A673 (cell line): ENCODE measurements around the gene FGF14. TPM values are rescaled to one million over a fixed set of nuclear protein-coding genes. Genes with fewer than 3 reads are reported as not detected.

Source experiments
- BruUV-seq: library from RNA; stranded (reverse); fragments of 400-500 nt; replicated peaks from 2 replicates; lab custom pipeline; 2021; lab: Mats Ljungman, UMichigan
- CTCF ChIA-PET: fragments of 300-600 bp; sonication (Branson Sonifier 250); formaldehyde crosslinking; loops from one replicate; lab custom pipeline; 2022; ENCODE audit warnings: antibody characterized with exemption; lab: Charles Lee
- POLR2A ChIA-PET: fragments of 300-600 bp; sonication (Branson Sonifier 250); formaldehyde crosslinking; loops from one replicate; lab custom pipeline; 2022; ENCODE audit warnings: antibody characterized with exemption; ENCODE audit not compliant: low non-redundant PET; lab: Charles Lee
- DNase-seq: peaks from one replicate; pipeline ENCODE4 v3.0.0-alpha.2; 2015; ENCODE audit warnings: low spot score
- H3K27ac ChIP-seq: fragments of 200-600 bp; sonication (generic); 2 replicates; pipeline ENCODE4 v1.5.1; 2016; ENCODE audit warnings: mixed run types, low read depth, mild to moderate bottlenecking, mixed read lengths, antibody characterized with exemption, low read length; ENCODE audit not compliant: poor library complexity, severe bottlenecking
- H3K27me3 ChIP-seq: fragments of 200-600 bp; sonication (generic); replicated peaks from 2 replicates; pipeline ENCODE4 v1.6.1; 2017; ENCODE audit warnings: mixed run types, low read depth, mild to moderate bottlenecking, mixed read lengths, antibody characterized with exemption, low read length; ENCODE audit not compliant: insufficient read depth, poor library complexity
- H3K36me3 ChIP-seq: fragments of 200-600 bp; sonication (generic); 2 replicates; pipeline ENCODE4 v1.6.1; 2016; ENCODE audit warnings: mixed run types, mild to moderate bottlenecking, mixed read lengths, antibody characterized with exemption, low read length; ENCODE audit not compliant: insufficient read depth, poor library complexity, severe bottlenecking
- H3K4me1 ChIP-seq: fragments of 200-600 bp; sonication (generic); 2 replicates; pipeline ENCODE4 v1.6.1; 2017; ENCODE audit warnings: mixed run types, mild to moderate bottlenecking, mixed read lengths, antibody characterized with exemption, low read length; ENCODE audit not compliant: insufficient read depth, poor library complexity, severe bottlenecking
- H3K4me3 ChIP-seq: fragments of 200-600 bp; sonication (generic); 2 replicates; pipeline ENCODE4 v1.5.1; 2016; ENCODE audit warnings: low read depth, mixed run types, mild to moderate bottlenecking, mixed read lengths, low read length; ENCODE audit not compliant: poor library complexity, severe bottlenecking
- H3K9me3 ChIP-seq: fragments of 200-600 bp; sonication (generic); 2 replicates; pipeline ENCODE4 v1.6.1; 2016; ENCODE audit warnings: mixed run types, low read depth, mild to moderate bottlenecking, mixed read lengths, antibody characterized with exemption, low read length; ENCODE audit not compliant: poor library complexity, severe bottlenecking
- CTCF ChIP-seq: fragments of 300-800, 200-600 bp; sonication (generic); conservative IDR thresholded peaks from 2 replicates; pipeline ENCODE4 v1.5.1; 2017; ENCODE audit warnings: low read depth, mild to moderate bottlenecking, antibody characterized with exemption, low read length, moderate library complexity, mixed read lengths
- EZH2 ChIP-seq: fragments of 200-600 bp; sonication (generic); IDR thresholded peaks from 2 replicates; pipeline ENCODE4 v1.6.1; 2017; ENCODE audit warnings: borderline replicate concordance, low read depth, mild to moderate bottlenecking, mixed read lengths, antibody characterized with exemption, low read length; ENCODE audit not compliant: poor library complexity, severe bottlenecking
- intact Hi-C: fragments of 100-400 bp; cut with micrococcal nuclease; formaldehyde crosslinking; loops from one replicate; pipeline ENCODE4 v1.10.0; 2022; ENCODE audit not compliant: unreplicated experiment
- total RNA-seq: library from RNA; stranded (reverse); gene quantifications from 2 replicates; pipeline ENCODE4 v1.2.3, GENCODE V29; 2021

FGF14 gene
- total RNA-seq, 1 experiment from 2014 or later, result 19.7 TPM

DNA sequence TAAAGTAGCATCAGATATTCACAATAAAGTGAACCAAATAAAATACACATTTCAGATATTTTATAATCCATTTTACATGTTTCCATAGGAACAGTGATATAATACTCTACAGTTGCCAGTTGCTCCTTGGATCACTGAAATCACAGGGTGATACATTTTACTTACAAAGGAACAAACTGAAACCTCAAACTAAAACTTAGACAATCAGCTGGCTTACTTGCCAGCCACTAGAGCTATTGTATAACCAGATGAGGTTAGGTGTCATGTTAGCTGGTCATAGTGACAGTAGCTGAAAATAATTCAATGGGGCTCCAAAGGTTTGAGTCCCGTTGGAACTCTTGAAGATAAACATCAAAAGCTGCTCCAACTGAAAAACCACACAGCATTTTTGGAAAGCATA, 674.7 kb downstream of the FGF14 start:
- Histone ChIP-seq H3K27ac (no peak overlapping the region), H3K9me3 (no peaks in the 10 kb centered on the region), H3K4me3 (no peak overlapping the region), H3K36me3 (no peaks in the 10 kb centered on the region), H3K4me1 (no peaks in the 10 kb centered on the region), H3K27me3 (no peaks in the 10 kb centered on the region)
- ChIA-PET POLR2A (interaction anchor here (0.6 kb wide), 1 partner anchor 103 kb away, joined by 3 read pairs; no protein-coding TSS in a partner anchor), CTCF (no interaction called here)
- intact Hi-C loops, result no loop called here
- no TSS peak for BruUV-seq
- peak; percentile 11 for DNase-seq
- TF ChIP-seq EZH2 (no peak), CTCF (no peak)

DNA sequence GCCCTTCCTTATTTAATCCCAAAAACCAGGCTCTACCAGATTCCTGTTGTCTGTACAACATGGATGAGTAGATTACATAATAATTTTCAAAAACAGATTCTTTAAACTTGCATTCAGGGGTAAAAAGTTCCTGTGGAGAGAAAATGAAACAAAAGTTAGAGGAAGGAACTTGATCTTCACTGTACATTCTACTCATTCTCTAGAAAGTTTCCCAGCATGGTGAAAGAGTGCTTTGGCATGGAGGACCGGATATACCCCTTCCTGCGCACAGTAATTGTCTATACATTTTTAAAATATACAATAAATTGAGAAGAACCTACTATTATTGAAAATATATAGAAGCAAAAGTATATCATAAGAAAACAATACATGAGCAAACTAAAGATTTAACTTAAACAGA, 675.2 kb downstream of the FGF14 start:
- Histone ChIP-seq H3K4me1 (no peaks in the 10 kb centered on the region), H3K27ac (no peak overlapping the region), H3K27me3 (no peaks in the 10 kb centered on the region), H3K9me3 (no peaks in the 10 kb centered on the region), H3K36me3 (no peaks in the 10 kb centered on the region), H3K4me3 (no peak overlapping the region)
- CTCF ChIA-PET, result no interaction called here
- intact Hi-C loops, result no loop called here
- no TSS peak for BruUV-seq
- DNase-seq, result peak; percentile 63
- TF ChIP-seq EZH2 (no peak), CTCF (no peak)
- POLR2A ChIA-PET, result no interaction called here

DNA sequence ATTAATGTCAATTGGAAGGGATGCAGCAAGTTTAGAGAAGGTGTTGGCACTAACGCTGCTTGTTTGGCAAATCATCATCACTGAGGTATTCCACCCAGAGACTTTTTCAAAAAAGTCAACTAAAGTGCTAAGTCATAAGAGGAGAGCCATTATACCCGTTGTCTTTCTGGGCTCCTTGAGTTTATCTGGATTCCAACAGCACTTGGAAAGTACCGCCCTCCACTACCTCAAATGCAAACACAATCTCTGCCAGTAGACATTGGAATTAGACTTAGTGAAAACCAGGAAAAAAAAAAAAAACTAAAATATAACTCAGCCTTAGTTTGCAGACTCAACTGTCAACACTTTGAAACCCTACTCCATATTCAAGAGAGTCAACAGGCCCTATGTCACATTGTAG, 683.4 kb downstream of the FGF14 start:
- ChIA-PET CTCF (no interaction called here), POLR2A (no interaction called here)
- Histone ChIP-seq H3K4me3 (no peak overlapping the region), H3K36me3 (no peaks in the 10 kb centered on the region), H3K27me3 (no peaks in the 10 kb centered on the region), H3K4me1 (no peaks in the 10 kb centered on the region), H3K9me3 (no peaks in the 10 kb centered on the region), H3K27ac (no peak overlapping the region)
- intact Hi-C loops, result no loop called here
- BruUV-seq, result no TSS peak
- TF ChIP-seq EZH2, result no peak
- no peak for TF ChIP-seq CTCF
- no peak for DNase-seq
